ENCODE measurements around the gene FARP1. TPM values are rescaled to one million over a fixed set of nuclear protein-coding genes. Genes with fewer than 3 reads are reported as not detected.

FARP1 gene
- total RNA-seq, 2 experiments from 2014 or later: not detected

GRCh38 chr13:98372876-98373275, 230.0 kb downstream of the FARP1 start:
- ChIA-PET CTCF (ENCODE audit: unreplicated experiment) (no interaction called here), POLR2A (no interaction called here)
- Histone ChIP-seq H2AFZ (ENCODE audit: low read length) (no peak overlapping the region), H3K4me1 (ENCODE audit: insufficient read depth, low read length, poor library complexity, severe bottlenecking) (no peaks in the 10 kb centered on the region), H3K27ac (ENCODE audit: low read depth, low read length, poor library complexity, severe bottlenecking) (no peak overlapping the region), H3K79me2 (ENCODE audit: insufficient read depth, low read depth, low read length) (no peaks in the 10 kb centered on the region), H3K9me2 (ENCODE audit: insufficient read depth, low read length) (no peaks in the 10 kb centered on the region), H4K20me1 (ENCODE audit: insufficient read depth, low read length) (no peaks in the 10 kb centered on the region), H3K4me3 (ENCODE audit: low read depth, low read length, poor library complexity, severe bottlenecking) (no peak overlapping the region), H3K4me2 (ENCODE audit: low read length) (no peak overlapping the region), H3K36me3 (ENCODE audit: insufficient read depth, low read length) (no peaks in the 10 kb centered on the region), H3K9me3 (ENCODE audit: low read length) (no peaks in the 10 kb centered on the region)
- no peak for TF ChIP-seq EZH2phosphoT487 (IDR thresholded peaks at IDR 0.05; ENCODE audit: borderline replicate concordance, low read depth, low read length)
- TF ChIP-seq, protein P1, sequence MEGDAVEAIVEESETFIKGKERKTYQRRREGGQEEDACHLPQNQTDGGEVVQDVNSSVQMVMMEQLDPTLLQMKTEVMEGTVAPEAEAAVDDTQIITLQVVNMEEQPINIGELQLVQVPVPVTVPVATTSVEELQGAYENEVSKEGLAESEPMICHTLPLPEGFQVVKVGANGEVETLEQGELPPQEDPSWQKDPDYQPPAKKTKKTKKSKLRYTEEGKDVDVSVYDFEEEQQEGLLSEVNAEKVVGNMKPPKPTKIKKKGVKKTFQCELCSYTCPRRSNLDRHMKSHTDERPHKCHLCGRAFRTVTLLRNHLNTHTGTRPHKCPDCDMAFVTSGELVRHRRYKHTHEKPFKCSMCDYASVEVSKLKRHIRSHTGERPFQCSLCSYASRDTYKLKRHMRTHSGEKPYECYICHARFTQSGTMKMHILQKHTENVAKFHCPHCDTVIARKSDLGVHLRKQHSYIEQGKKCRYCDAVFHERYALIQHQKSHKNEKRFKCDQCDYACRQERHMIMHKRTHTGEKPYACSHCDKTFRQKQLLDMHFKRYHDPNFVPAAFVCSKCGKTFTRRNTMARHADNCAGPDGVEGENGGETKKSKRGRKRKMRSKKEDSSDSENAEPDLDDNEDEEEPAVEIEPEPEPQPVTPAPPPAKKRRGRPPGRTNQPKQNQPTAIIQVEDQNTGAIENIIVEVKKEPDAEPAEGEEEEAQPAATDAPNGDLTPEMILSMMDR (conservative IDR thresholded peaks at IDR 0.05; ENCODE audit: low read length): no peak
- DNase-seq (ENCODE audit: low spot score): no peak
- BruUV-seq (replicated peaks): no TSS peak
- intact Hi-C loops (cut with micrococcal nuclease; ENCODE audit: unreplicated experiment): no loop called here

DNA sequence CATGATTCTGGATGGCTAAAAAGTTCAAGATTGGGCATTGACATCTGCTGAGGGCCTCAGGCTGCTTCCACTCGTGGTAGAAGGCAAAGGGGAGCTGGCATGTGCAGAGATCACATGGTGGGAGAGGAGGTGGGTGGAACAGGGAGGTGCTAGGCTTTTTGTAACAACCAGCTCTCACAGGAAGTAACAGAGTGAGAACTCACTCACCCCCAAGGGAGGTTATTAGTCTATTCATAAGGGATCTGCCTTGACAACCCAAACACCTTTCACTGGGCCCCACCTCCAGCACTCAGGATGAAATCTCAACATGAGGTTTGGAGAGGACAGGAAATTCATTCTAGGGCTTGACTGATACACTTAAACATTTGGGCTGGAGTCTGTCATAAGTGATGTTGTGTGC, 231.9 kb downstream of the FARP1 start:
- CTCF ChIA-PET (ENCODE audit: unreplicated experiment): no interaction called here
- intact Hi-C loops (cut with micrococcal nuclease; ENCODE audit: unreplicated experiment): no loop called here
- Histone ChIP-seq H3K79me2 (ENCODE audit: insufficient read depth, low read depth, low read length) (no peaks in the 10 kb centered on the region), H3K27ac (ENCODE audit: low read depth, low read length, poor library complexity, severe bottlenecking) (no peak overlapping the region), H2AFZ (ENCODE audit: low read length) (no peak overlapping the region), H3K9me2 (ENCODE audit: insufficient read depth, low read length) (no peaks in the 10 kb centered on the region), H3K36me3 (ENCODE audit: insufficient read depth, low read length) (no peaks in the 10 kb centered on the region), H4K20me1 (ENCODE audit: insufficient read depth, low read length) (no peaks in the 10 kb centered on the region), H3K4me2 (ENCODE audit: low read length) (no peak overlapping the region), H3K4me1 (ENCODE audit: insufficient read depth, low read length, poor library complexity, severe bottlenecking) (no peaks in the 10 kb centered on the region), H3K9me3 (ENCODE audit: low read length) (no peaks in the 10 kb centered on the region), H3K4me3 (ENCODE audit: low read depth, low read length, poor library complexity, severe bottlenecking) (no peak overlapping the region)
- POLR2A ChIA-PET: no interaction called here
- BruUV-seq (replicated peaks): no TSS peak
- DNase-seq (ENCODE audit: low spot score): no peak
- no peak for TF ChIP-seq EZH2phosphoT487 (IDR thresholded peaks at IDR 0.05; ENCODE audit: borderline replicate concordance, low read depth, low read length)
- TF ChIP-seq, protein P1 (conservative IDR thresholded peaks at IDR 0.05; ENCODE audit: low read length): no peak

DNA sequence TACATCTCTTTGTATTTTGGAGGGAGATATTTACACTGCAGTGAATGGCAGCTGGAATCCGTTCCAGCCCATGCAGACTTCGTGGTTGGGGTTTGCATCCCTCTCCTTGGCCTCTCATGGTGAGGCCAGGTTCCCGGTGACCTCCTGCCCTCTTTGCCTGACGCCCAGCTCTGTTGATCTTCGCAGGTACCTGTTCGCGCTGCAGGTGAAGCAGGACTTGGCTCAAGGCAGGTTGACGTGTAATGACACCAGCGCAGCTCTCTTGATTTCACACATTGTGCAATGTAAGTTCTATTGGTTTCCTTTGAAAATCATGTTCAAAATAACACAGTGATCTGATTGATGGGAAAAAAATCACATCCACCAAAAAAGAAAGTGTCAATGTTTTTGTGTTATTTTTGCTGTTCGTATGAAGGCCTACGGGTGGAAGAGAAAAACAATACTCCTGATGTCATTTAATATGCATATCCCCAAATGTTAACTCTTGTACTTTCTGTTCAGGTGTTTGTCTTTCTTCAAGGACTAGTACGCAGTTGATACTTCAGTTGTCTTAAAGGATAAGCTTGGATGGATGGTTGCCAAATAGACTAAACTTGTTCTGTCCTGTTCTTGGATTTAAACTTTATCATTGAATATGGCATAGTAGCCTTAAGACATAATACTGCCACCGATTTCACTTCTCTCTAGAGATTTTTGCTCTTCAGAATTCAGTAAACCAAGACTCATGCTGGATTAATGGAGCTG, 234.9 kb downstream of the FARP1 start:
- no peak for TF ChIP-seq EZH2phosphoT487 (IDR thresholded peaks at IDR 0.05; ENCODE audit: borderline replicate concordance, low read depth, low read length)
- TF ChIP-seq, protein P1 (conservative IDR thresholded peaks at IDR 0.05; ENCODE audit: low read length): no peak
- H3K9me2 ChIP-seq (ENCODE audit: insufficient read depth, low read length): no peaks in the 10 kb centered on the region
- no peaks in the 10 kb centered on the region for H4K20me1 ChIP-seq (ENCODE audit: insufficient read depth, low read length)
- no peaks in the 10 kb centered on the region for H3K9me3 ChIP-seq (ENCODE audit: low read length)
- no TSS peak for BruUV-seq (replicated peaks)
- CTCF ChIA-PET (ENCODE audit: unreplicated experiment): no interaction called here
- no peak overlapping the region for H3K4me2 ChIP-seq (ENCODE audit: low read length)
- no peak overlapping the region for H3K4me3 ChIP-seq (ENCODE audit: low read depth, low read length, poor library complexity, severe bottlenecking)
- POLR2A ChIA-PET: no interaction called here
- H3K36me3 ChIP-seq (ENCODE audit: insufficient read depth, low read length): no peaks in the 10 kb centered on the region
- no peak for DNase-seq (ENCODE audit: low spot score)
- H2AFZ ChIP-seq (ENCODE audit: low read length): no peak overlapping the region
- H3K4me1 ChIP-seq (ENCODE audit: insufficient read depth, low read length, poor library complexity, severe bottlenecking): no peaks in the 10 kb centered on the region
- H3K79me2 ChIP-seq (ENCODE audit: insufficient read depth, low read depth, low read length): no peaks in the 10 kb centered on the region
- intact Hi-C loops (cut with micrococcal nuclease; ENCODE audit: unreplicated experiment): no loop called here
- H3K27ac ChIP-seq (ENCODE audit: low read depth, low read length, poor library complexity, severe bottlenecking): no peak overlapping the region
